HG03108 (cell line): Measurements from ENCODE around the gene COMMD9.

Experiments
- ATAC-seq: cut with Tn5 transposase; IDR thresholded peaks from one replicate; pipeline ENCODE4 v1.9.1; 2021; ENCODE audit warnings: moderate library complexity; ENCODE audit not compliant: unreplicated experiment

The COMMD9 gene

DNA sequence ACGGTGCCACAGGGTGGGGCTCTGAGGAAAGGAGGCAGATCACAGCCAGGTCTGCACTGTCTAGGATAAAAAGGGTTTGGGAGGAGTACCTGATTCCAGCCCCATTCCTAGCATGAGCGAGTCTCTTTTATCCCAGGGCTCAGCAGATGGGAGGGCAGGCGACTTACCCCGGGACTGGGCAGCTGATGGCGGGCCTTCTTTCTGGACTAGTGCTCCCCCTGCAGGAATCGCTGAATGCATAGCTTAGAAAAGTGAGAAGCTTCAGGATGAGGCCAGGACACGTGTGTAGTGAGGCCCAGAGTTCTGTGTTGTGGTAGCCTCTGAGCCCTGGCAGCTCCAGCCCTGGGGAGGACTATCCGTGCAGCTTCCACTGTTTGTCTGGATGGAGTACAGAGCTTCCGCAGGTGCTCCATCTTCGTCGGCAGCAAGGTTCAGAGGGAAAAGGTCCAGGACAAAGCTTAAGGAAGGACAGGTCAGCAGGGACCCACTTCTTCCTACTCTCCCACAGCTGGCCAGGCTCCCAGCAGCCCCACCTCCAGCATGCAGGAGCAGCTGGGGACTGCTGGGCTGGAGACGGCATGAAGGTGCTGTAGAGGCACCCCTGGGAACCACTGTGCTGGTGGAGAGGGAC lies 30.4 kb downstream of the COMMD9 start:
- ATAC-seq, result no peak

DNA sequence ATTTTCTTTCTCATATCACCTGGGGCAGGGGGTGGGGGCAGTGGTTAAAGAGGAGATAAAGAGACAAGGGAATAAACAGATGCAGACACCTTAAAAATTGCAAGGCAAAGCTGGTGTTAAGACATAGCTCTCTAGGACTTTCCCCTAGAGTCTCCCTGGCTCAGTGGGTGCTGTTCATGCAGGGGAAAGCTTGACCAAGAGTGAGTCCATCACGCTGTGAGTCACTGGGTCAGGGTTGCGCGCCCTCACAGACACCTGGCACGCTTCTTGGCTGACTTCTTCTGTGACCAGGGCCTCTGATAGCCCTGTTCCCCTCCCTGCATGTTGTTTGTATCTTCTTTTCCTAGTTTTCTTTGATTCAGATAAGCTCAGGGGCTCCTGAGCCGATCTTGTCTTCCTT lies 31.9 kb downstream of the COMMD9 start:
- no peak for ATAC-seq

DNA sequence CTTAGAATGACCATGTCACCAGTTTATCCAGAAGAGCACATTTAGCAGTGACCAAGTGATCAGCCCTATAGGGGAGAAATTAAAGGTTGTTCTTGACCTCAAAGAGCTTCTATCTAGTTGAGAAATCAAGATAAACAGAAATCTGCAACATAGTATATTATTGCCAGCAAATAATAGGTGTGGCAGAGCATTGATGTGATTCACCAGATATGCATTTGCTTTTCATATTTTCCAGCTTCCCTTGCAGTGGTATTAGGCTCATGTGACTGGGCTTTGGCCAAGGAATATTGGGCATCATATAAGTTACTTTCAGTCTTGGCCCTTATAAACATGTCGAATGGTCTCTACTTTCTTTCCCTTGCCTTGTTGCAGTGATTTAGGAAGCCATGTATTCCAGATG lies 34.5 kb downstream of the COMMD9 start:
- ATAC-seq, result no peak

DNA sequence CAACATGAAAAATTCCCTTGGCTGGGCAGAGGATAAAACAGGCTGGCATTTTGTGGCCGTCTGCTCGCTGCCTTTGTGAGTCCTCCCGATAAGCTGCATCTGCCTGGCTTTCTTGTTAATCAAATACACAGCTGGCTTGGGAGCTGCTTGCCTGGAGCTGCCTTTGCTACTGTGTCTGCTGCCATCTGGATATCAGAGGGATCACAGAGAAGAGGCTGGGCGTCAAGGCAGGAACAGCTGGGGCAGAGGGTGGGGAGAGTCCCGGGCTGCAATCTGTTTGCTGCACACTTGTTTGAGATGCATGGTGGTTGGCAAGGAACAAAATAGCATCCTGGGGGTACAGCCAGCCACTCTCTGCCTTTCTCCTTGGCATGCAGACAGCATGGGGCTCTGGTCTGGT lies 36.0 kb downstream of the COMMD9 start:
- ATAC-seq, result no peak

DNA sequence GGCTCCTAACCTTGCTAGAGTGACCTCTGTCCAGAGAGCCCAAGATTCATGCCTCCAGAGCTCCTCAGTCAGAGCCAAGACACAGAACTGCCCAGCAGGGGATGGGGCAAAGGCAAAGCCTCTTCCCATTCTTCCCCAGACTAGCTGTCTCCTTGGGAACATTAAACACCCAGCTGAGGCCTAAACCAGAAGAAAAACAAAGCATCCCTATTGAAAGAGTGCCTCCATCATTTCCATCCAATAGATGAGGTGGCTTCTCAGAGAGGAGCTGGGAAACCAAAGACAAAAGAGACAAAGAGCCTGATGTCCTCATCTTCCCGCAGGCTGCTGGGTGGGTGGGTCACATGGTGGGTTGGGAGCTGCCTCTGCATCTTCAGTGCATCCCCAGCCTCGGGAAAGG lies 37.4 kb downstream of the COMMD9 start:
- ATAC-seq, result no peak

DNA sequence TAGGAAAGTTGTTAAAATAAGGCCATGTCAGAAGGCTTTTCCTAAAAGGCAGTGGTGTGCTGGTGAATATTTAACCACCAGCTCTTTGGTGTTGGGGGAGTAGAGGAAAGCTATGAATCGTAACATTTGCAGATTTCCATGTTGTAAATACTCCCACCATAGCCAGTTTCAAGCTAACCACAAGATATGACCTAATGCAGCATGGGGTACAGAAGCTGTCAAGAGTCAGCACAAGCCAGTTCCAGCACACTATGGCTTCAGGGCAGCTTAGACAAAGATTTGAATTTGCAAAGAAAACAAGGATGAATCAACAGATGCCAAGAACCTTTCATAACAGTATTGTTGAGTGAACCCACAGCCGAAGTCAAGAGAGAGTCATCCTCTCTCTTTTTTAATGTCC lies 40.0 kb downstream of the COMMD9 start:
- no peak for ATAC-seq

DNA sequence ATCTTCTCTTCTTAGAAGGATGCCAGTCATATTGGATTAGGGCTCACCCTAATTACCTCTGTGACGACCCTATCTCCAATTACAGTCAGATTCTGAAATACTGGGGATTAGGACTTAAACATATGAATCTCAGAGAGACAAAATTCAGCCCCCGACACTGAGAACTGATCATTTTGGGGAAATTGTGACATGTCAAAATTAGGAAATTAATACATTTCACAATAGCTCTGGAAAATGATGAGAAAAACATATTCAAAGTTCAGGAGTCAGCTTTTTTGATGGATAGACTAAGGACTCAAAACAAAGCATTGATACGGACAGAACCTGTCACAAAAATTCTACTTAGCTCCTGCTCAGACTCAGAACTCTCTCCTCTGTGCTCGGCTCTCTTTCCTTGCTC lies 40.8 kb downstream of the COMMD9 start:
- no peak for ATAC-seq

DNA sequence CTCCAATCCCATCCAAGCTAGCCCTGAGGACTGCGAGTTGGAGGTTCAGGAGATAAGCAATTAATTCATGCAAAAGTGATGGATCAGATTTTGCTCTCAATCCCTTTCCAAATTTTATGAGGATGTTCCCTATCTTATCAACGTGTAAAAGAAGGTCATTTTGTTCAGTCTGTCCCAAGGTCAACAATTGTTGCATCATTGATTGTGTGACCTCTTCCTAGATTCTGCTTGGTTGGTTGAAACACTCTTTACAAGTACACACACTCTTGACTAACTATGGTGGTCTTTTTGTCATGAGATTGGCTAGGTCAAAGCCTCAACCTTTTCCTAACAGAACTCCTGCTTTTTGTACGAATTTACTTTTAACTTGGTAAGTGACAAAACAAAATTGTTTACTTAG lies 41.7 kb downstream of the COMMD9 start:
- ATAC-seq, result no peak

DNA sequence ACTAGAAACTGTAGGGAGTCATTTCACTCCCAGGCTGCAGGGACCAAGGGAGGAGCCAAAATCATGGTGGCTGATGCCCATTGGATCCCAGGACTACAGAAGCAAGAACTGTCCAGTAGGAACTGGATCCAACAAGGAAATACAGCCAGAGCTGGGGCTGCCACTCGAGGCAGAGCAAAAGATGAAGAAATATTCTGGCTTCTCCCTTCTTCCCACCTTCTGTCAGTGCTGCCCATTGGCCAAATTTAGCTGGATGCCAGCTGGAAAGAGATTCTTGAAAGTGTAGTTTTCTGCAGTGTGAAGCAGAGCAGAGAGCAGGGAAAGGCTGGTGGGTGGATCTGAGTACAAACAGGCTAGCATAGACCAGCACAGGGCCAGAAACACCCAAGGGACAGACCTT lies 45.6 kb downstream of the COMMD9 start:
- no peak for ATAC-seq

DNA sequence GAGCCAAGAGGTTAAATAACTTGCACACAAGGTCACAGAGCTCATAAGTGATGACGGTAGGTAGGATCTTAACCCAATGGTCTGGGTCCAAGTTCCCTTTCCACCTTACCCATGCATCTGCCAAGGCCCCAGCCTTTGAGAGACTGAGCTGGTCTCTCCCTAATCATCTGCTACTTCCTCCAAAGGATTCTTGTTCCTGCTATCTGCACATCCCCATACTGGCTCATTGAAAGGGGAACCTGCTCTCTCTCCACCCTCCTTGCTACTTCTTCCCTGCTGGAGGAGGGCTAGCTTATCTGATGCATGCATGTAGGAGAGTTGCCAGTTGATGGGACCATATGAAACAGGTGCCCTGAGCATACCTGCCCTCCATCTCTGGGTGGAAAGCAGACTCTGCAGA lies 47.7 kb downstream of the COMMD9 start:
- ATAC-seq, result no peak

DNA sequence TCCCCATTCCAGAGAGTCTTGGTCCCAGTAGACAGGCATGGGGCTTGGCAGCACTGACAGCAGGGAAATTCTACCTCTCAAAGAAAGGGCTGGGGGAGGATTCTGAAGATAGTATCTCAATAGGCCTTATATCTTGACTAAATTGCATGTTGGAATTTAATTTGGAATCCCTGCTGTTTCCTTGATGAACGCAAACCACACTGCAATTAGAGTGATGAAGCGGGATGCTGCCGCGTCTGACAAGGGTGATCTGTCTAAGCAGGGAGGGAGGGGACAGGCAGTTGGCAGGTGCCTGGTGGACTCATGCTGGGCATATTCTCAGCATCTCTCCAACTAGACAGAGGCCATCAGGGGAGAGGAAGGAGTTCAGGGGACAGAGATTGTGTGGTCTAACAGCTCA lies 48.4 kb downstream of the COMMD9 start:
- ATAC-seq, result no peak

DNA sequence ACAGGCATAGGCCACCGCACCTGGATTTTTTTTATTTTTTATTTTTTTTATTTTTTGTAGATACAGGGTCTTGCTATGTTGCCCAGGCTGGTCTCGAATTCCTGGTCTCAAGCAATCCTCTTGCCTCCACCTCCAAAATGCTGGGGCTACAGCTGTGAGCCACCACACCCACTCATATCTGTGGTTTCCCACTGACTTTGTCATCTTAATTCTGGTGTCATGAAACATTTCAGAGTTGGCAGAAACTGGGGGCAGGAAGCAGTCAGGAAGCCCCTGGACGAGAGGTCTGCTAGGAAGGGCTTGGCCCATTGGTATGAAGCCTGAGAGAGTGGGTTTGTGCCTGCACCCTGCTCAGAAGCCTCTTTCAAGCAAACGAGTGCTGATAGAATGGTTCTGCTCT lies 49.1 kb downstream of the COMMD9 start:
- no peak for ATAC-seq

DNA sequence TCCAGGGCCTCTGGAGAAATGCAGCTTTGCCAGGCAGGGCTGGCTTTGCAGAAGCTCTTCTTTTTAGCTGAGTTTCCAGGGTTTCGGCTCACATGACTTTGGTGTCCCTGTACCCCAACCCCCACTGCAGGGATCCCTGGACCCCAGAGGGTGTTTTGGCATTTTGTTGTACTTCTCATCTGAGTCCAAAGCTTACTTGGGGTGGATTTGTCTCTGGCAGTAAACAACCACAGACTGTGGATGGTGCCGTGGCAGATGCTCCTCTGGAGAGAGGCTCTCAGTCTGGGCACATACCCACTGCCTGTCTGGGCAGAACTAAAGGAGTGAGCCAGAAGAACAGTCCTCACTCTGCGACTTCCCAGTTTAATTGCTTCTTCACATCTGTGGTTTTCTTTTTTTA lies 49.6 kb downstream of the COMMD9 start:
- ATAC-seq, result no peak

DNA sequence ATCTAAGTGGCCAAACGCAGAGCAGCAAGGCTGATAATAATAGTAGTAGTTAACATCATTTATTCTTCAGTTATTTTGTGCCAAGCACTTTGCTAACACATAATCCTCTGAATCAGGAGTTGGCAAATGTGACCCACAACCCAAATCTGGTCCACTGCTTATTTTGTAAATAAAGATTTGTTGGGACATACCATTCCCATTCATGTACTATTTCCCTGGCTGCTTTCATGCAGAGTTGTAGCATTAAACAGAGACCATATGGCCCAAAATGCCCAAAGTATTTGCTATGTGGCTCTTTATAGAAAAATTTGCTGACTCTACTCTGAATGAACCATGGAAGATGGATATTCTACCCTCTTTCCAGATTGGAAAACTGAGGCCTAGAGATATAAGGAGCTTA lies 50.3 kb downstream of the COMMD9 start:
- ATAC-seq, result no peak

DNA sequence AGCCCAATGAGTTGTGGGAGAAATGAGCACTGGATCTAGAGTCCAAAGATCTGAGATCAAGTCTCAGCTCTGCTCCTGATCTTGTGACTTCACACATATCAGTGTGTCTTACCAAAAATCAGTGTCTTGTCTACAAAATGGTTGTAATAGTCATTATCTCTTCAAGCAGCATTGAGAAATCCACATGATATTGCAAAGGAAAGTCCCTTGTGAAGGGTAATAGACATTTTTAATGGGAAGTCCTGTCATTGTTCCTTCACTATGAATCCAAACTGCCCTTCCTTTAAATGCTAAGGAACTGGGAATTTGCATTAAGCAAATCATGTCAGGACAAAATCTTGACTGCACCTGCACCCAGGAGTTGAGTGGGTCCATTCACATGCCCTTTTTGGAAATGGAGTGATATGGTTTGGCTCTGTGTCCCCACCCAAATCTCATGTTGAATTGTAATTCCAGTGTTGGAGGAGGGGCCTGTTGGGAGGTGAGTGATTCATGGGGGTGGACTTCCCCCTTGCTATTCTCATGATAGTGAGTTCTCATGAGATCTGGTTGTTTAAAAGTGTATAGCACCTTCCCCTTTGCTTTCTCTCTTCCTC lies 51.1 kb downstream of the COMMD9 start:
- no peak for ATAC-seq

DNA sequence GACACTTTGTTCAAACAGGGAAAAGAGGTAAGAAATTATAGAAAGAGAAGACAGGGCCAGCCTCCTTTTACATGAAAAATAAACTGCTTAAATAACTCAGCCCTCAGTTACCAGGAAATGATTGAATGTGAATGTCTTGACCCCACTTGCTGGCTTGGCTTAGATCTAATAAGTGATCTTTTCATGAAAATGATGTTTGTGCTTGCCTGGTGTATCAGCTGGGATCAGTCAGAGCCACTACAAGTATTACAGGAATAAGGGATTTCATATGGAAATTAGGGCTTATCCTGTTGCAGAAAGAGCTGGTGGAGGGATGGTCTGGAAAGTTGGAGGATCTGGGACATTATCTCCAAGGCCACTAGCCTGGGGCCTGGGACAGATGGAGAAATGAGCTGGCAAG lies 51.8 kb downstream of the COMMD9 start:
- ATAC-seq, result no peak

DNA sequence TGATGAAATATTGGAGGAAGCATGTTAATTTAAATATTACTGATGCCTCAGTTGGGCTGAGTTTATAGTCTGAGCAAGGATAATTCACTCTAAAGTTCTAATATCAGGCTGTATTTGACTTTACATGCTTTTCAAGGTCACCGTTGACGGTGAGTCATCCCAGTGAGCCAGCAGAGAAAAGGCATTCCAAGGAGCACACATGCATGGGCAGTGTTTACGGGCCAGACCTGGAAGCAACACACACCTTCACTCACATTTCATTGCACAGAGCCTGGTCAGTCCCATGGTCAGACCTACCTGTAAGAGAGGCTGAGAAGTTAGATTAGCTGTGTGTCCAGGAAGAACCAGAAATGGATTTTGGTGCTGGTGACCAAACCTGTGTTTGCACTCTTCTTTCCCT lies 53.5 kb downstream of the COMMD9 start:
- no peak for ATAC-seq

DNA sequence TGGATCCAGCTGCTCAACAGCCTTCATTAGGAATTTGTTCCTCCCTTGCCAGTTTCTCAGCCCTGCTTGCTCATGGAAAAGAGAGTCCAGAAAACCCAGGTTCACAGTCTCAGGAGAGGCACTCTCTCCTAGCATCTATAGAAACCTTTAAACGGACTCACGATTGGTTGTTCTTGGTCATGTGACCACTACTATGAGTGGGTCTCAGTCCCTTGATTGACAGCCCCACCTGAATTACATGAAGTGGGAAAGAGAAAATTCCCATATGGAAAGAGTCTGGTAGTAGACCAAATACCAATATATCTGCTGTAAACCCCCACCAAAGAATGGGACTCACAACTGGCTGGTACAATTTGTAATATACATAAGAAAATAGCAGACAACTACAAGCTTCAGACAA lies 54.4 kb downstream of the COMMD9 start:
- ATAC-seq, result no peak

DNA sequence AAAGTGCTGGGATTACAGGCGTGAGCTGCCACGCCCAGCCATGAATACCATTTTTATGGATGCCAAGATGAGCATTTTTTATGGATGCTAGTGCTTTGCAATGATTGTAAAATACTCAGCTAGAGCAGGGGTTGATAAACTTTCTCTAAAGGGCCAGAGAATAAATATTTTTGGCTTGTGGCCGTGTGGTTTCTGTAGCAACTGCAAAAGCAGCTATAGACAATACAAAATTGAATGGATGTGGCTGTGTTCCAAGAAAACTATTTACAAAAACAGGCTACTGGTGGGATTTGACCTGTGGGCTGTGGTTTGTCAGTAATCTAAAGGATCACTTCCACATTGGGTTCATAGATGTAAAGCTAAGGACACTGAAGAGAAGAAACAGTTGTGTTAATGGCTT lies 56.0 kb downstream of the COMMD9 start:
- no peak for ATAC-seq

DNA sequence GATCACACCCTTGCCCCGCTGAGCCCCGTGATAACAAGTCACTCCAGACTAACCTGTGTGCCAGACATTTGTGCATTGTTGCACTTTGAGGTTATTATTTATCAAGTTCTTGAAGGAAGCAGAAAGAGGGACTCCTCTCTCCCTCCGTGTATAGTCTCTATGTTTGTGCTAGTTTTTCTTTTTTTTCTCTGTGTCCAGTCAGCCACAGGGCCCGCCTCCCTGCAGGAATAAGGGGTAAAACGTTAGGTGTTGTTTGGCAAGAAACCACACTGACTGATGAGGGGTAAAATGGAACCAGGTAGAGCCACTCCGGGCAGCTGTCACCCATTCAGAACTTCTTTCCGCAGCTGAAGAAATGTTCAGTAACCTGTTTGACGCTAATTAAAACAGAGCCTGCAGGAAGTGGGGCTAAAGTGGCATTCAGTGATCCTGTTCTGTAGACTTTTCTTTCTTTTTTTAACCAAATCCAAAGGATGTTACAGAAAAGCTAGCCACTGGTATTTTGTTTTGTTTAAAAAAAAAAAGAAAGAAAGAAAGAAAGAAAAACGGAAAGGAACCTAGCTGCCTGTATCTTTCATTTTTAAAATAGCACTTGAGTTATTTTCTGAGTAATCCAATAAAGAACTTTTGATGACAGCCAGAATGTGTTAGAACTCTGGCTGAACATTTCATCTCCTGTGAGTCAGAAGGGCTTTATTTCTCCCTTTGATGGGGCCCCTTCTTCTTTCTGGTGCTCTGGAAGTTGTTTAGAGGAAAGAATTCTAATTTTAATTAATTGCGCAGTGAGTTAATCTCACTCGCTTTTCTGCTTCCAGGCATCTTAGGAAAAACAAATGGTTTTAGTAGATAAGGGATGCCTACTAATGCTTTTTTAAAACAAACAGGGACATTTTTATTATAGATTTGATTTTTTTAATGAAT lies 58.2 kb downstream of the COMMD9 start:
- ATAC-seq, result no peak

DNA sequence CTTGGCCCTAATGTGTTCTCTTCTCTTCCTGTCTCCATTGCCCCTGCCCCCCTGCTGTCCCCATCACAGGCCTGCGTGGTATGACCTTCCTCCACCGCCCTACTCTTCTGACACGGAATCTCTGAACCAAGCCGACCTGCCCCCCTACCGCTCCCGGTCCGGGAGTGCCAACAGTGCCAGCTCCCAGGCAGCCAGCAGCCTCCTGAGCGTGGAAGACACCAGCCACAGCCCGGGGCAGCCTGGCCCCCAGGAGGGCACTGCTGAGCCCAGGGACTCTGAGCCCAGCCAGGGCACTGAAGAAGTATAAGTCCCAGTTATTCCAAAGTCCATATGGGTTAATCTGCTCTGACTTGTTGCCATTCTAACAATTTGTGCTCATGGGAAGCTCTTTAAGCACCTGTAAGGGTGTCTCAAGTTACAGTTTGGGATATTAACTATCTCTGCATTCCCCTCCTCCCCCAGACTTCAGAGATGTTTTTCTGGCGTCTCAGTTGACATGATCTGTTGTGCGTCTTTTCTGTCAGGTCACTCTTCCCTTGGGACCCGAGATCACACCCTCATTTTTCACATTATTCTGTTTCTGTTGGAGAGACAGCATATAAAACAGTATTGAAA lies 60.0 kb downstream of the COMMD9 start:
- no peak for ATAC-seq

DNA sequence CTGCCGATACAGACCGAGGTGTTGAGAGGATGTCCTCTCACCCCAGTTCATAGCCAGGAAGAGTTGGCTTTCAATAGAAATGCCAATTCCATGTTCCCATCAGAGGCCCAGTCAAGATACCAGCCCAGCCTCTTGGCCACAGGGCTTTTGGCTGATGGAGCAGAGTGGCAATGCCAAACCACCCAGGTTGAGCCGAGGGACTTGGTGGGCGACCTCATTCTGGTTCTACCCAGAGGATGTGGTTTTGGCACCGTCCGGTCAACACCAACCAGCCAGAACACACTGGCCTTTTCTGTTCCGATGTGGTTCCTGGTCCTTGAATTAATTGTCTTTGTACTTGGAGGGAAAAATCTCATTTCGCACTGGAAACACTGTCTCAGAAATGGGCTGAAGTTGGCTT lies 60.5 kb downstream of the COMMD9 start:
- no peak for ATAC-seq
